GM21825 (cell line): ENCODE results near the gene TTC5.
"Not testable (repeated sequence)": the region's sequence is repeated elsewhere in the genome, so short reads cannot be mapped to it uniquely, and the experiment has no call there.

Experiments
- ATAC-seq: cut with Tn5 transposase; IDR thresholded peaks from one replicate; pipeline ENCODE4 v1.9.1; 2021; ENCODE audit warnings: mild to moderate bottlenecking, moderate library complexity; ENCODE audit not compliant: unreplicated experiment

The TTC5 gene

DNA sequence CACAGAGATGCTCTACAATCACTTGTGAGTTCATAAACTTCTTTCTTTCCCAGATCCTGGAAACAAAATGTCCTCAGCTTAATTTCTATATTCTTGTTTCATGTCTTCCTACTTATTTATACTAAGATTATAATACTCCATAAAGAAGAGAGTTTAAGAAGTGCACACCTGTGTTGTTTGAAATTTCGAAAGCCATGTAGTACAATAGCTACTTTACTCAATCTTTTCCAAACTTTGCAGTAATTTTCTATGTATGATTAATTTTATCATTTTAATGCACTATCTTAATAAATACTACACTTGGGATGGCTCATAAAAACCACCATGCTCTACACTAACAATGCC is 300 bp upstream of the TTC5 start:
- no peak for ATAC-seq

DNA sequence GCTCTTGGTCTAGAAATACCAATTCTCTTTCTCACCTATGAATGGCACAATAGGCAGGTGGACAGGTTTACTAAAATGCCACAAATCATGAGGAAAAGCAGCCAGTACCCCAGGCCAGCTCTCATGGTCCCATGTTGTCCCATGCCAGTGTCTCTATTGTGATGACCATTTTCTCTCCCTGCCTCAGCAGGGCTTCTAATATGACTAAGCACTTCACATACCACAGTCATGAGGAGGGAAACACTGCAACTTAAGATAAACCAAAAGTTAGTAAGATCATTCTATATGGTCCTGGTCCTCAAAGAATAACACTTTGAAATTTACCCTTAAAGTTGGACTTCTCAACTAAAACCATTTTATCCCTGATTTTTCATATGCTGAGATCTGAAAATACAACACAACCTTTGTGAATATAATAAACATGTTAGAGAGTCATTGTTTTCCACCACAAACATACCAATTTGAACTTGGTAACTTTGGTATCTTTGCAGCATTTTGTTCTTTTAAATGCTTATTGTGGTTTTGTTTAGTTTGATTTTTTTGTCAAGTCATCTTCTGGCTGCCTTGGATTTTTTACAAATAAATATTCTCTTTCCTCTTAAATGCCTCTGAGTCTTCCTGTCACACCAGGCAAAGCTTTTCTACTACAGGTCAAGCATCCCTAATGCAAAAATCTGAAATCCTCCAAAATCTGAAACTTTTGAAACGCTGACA is 3.6 kb downstream of the TTC5 start:
- no peak for ATAC-seq

DNA sequence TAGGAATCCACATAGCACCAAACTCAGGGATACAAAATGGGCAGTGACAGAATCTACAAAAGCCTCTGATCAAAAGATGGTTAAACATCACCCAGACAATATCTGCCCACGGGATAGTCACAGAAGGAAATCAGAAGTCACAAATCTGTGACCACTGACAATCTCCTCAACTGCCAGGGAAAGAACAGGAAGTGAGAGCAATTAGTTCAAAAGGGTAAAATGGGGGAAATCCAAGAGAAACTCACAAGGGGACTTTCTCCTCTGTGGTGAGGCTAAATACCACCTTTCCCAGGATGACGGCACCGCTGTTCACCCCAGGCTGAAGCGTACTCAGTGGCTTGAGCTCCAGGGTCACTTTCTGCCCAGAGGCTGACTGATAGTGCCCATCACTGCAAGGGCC is 10.7 kb downstream of the TTC5 start:
- ATAC-seq, result peak; percentile 85

DNA sequence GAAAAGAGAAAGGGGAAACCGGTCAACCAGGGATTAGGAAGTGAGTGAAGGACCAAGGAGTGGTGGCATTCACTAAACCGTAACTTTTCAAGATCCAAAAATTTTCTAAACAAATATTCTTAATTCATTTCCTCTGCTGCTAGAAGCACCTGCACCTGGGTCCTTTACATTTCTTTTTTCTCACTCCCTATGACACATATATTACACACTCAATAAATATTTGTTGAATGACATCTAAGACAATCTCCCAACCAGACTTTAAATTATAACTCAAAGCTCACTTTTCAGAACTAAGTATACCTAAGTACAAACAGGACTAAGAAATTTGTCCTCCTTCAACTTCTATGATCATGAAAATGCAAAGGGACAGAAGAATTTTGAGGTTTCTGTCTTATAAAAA is 11.1 kb downstream of the TTC5 start:
- ATAC-seq, result no peak

DNA sequence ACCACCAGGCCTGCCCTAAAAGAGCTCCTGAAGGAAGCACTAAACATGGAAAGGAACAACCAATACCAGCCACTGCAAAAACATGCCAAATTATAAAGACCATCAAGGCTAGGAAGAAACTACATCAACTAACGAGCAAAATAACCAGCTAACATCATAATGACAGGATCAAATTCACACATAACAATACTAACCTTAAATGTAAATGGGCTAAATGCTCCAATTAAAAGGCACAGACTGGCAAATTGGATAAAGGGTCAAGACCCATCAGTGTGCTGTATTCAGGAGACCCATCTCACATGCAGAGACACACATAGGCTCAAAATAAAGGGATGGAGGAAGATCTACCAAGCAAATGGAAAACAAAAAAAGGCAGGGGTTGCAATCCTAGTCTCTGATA is 23.8 kb downstream of the TTC5 start:
- not testable (repeated sequence) for ATAC-seq

DNA sequence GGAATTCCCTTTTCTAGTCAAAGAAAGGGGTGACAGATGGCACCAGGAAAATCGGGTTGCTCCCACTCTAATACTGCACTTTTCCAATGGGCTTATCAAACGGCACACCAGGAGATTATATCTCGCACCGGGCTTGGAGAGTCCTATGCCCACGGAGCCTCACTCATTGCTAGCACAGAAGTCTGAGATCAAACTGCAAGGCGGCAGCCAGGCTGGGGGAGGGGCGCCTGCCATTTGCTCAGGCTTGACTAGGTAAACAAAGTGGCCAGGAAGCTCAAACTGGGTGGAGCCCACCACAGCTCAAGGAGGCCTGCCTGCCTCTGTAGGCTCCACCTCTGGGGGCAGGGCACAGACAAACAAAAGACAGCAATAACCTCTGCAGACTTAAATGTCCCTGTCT is 25.5 kb downstream of the TTC5 start:
- ATAC-seq, result not testable (repeated sequence)

DNA sequence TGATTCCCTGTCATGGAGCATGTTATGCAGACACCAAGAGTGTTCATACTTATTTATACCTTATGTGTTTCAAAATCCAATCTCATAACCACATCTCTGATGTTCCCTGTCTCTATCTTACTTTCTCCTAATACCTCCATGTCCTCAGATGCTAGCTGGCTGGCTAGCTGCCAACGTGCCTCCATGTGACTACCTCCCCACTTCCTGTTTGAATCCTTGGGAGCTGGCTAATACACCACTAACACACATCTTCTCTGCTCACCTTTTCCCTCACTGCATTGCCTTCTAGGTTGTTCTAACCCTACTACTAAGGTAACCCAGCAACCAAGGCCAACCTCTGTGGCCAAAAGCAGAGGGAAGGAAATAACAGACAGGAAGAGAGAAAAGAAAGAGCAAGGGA is 27.3 kb downstream of the TTC5 start:
- no peak for ATAC-seq

DNA sequence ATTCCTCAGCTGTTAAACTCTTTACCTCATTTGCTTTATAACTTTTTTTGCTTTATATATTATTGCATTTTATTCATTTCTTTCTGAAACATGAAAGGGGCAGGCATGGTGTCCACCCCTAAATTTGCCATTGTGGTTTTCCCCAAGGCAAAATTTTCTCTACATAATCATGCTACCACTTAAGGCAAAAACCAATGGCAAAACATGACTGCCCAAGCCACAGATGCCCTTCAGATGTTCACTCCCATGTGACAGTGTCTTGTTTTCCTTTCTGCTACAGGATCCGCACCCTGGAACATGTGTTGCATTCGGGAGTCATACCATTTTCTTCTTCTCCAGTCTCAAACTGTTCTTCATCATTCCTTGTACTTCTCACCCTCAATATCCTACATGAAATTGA is 28.3 kb downstream of the TTC5 start:
- no peak for ATAC-seq

DNA sequence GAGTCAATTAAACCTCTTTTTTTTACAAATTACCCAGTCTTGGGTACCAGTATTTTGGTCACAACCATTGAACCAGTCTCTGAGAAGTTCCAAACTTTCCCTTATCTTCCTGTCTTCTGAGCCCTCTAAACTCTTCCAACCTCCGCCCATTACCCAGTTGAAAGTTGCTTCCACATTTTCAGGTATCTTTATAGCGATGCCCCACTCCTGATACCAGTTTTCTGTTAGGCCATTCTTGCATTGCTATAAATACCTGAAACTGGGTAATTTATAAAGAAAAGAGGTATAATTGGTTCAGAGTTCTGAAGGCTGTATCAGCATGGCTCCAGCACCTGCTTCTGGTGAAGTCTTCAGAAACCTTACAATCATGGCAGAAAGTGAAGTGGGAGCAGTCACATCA is 31.7 kb downstream of the TTC5 start:
- ATAC-seq, result no peak

DNA sequence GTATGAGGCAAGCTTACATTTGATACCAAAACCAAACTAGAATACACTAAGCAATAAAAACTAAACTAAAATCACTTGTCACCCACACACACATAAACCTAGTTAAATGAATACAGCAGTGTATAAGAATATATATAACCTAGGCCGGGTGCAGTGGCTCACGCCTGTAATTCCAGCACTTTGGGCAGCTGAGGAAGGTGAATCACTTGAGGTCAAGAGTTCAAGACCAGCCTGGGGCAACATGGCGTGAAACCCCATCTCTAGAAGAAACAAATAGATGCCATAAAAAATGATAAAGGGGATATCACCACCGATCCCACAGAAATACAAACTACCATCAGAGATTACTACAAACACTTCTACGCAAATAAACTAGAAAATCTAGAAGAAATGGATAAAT is 41.4 kb downstream of the TTC5 start:
- ATAC-seq, result not testable (repeated sequence)

DNA sequence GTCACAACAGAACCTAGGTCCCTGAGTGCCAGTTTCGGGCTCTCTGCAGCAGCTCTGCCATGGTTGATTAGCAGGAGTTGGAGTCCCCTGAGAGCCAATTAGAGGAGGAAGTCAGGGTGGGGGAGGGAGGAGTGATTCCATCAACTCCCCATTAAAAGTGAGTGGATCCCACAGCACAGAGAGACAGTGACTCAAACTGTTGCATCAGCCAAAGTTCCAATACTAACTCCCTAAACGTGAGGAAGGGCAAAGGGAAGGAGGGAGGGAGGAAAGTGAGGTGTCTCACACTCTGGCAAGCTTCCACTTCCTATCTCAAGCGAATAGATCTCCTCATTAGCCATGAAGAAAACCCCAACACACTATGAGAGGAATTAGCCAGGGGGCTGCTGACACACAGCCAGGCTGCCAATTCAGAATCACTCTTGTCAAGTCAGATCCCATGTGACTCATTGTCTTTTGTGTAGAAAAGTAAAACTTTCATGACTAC is 43.1 kb downstream of the TTC5 start:
- no peak for ATAC-seq

DNA sequence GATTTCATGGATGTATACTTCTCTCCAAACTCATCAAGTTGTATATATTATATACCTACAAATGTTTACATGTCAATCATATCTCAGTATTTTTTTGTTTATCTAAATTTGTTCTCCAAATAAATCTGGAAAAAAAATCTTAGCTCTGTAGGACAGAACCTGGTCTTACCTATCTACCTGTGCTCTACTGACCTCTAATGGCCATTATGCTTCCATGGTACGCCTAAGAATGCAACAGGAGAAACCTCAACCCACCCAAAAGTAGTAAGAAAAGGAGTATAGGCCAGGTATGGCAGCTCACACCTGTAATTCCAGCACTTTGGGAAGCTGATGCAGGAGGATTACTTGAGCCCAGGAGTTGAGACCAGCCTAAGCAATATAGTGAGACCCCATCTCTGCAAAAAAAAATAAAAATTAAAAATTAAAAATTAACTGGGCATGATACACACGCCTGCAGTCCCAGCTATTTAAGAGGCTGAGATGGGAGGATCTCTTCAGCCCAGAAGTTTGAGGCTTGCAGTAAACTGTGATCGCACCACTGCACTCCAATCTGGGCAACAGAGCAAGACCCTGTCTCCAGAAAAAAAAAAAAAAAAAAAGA is 58.0 kb downstream of the TTC5 start:
- ATAC-seq, result no peak
